ENCODE data around the gene TMUB1. TPM values are rescaled to one million over a fixed set of nuclear protein-coding genes. Genes with fewer than 3 reads are reported as not detected.

TMUB1 gene
- total and polyA plus RNA-seq, 9 of the 15 experiments (the other 6 are each of a cell fraction or from before 2014, with no cell fraction given) = 0.14 to 241 (median 74.1) TPM

DNA sequence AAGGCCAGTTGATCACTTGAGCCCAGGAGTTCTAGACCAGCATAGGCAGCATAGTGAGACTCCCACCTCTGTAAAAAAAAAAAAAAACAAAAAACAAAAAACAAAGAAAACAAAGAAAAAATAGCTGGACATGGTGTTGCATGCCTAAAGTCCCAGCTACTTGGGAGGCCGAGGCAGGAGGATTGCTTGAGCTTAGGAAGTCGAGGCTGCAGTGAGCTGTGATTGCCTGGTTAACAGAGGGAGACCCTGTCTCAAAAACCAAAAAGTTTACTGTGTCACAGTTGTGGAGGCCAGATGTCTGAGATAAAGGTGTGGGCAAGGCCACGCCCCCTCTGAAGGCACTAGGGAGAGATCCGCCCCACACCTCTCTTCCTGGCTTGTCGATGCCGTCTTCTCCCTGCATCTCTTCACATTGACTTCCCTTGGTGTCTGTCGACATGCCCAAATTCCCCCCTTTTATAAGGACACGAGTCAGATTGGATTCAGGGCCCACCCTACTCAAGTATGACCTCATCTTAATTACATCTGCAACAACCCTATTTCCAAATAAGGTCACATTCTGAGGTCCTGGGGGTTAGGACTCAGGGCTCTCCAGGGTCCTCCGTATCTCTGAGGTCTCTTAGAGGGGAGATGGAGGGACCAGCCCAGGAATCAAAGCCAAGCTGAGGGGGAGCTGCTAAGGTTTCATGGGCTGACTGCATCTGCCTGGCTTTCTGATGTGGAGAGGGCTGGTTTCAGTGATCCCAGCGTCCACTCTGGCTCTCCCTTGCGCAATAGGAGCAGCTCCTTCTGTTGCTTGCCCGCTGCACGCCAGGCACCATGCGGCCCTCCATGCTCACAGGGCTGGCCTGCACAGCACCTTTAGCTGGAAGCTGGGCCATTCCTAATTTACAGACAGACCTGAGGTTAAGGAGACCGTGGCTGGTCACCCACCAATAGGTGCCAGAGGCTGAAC is 26.1 kb upstream of the TMUB1 start (continued):
- peak; percentile 87 for TF ChIP-seq DPF2 (IDR thresholded peaks at IDR 0.05)
- TF ChIP-seq NCOA2 (IDR thresholded peaks at IDR 0.05; ENCODE audit: partially characterized antibody in 2 of 2) = no peak
- TF ChIP-seq ZNF431 (CRISPR knock-in tag; IDR thresholded peaks at IDR 0.05) = 0 out of 2 replicates have a peak, but pooled peaks have one; percentile 22
- no peak for TF ChIP-seq ZC3H8 (IDR thresholded peaks at IDR 0.05)
- TF ChIP-seq GATA2 (CRISPR knock-in tag; IDR thresholded peaks at IDR 0.05) = peak; percentile 83
- TF ChIP-seq, protein P1, sequence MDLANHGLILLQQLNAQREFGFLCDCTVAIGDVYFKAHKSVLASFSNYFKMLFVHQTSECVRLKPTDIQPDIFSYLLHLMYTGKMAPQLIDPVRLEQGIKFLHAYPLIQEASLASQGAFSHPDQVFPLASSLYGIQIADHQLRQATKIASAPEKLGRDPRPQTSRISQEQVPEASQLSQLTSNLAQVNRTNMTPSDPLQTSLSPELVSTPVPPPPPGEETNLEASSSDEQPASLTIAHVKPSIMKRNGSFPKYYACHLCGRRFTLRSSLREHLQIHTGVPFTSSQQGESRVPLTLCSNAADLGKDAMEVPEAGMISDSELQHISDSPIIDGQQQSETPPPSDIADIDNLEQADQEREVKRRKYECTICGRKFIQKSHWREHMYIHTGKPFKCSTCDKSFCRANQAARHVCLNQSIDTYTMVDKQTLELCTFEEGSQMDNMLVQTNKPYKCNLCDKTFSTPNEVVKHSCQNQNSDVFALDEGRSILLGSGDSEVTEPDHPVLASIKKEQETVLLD (IDR thresholded peaks at IDR 0.05) = 0 out of 2 replicates have a peak, but pooled peaks have one; percentile 29
- peak; percentile 48 to 51; a peak in 2 of 4 replicates for TF ChIP-seq FOXK2 (conservative IDR thresholded peaks at IDR 0.05 in 1 of 2, IDR thresholded peaks at IDR 0.05 in 1 of 2; ENCODE audit: low read depth in 2 of 2)
- TF ChIP-seq, protein P2, sequence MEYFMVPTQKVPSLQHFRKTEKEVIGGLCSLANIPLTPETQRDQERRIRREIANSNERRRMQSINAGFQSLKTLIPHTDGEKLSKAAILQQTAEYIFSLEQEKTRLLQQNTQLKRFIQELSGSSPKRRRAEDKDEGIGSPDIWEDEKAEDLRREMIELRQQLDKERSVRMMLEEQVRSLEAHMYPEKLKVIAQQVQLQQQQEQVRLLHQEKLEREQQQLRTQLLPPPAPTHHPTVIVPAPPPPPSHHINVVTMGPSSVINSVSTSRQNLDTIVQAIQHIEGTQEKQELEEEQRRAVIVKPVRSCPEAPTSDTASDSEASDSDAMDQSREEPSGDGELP (CRISPR knock-in tag; IDR thresholded peaks at IDR 0.05; ENCODE audit: borderline replicate concordance) = 0 out of 2 replicates have a peak, but pooled peaks have one; percentile 6
- TF ChIP-seq SP1 (CRISPR knock-in tag; IDR thresholded peaks at IDR 0.05) = peak; percentile 43; the same call in 1 of the 2 replicates
- TF ChIP-seq, protein P3, sequence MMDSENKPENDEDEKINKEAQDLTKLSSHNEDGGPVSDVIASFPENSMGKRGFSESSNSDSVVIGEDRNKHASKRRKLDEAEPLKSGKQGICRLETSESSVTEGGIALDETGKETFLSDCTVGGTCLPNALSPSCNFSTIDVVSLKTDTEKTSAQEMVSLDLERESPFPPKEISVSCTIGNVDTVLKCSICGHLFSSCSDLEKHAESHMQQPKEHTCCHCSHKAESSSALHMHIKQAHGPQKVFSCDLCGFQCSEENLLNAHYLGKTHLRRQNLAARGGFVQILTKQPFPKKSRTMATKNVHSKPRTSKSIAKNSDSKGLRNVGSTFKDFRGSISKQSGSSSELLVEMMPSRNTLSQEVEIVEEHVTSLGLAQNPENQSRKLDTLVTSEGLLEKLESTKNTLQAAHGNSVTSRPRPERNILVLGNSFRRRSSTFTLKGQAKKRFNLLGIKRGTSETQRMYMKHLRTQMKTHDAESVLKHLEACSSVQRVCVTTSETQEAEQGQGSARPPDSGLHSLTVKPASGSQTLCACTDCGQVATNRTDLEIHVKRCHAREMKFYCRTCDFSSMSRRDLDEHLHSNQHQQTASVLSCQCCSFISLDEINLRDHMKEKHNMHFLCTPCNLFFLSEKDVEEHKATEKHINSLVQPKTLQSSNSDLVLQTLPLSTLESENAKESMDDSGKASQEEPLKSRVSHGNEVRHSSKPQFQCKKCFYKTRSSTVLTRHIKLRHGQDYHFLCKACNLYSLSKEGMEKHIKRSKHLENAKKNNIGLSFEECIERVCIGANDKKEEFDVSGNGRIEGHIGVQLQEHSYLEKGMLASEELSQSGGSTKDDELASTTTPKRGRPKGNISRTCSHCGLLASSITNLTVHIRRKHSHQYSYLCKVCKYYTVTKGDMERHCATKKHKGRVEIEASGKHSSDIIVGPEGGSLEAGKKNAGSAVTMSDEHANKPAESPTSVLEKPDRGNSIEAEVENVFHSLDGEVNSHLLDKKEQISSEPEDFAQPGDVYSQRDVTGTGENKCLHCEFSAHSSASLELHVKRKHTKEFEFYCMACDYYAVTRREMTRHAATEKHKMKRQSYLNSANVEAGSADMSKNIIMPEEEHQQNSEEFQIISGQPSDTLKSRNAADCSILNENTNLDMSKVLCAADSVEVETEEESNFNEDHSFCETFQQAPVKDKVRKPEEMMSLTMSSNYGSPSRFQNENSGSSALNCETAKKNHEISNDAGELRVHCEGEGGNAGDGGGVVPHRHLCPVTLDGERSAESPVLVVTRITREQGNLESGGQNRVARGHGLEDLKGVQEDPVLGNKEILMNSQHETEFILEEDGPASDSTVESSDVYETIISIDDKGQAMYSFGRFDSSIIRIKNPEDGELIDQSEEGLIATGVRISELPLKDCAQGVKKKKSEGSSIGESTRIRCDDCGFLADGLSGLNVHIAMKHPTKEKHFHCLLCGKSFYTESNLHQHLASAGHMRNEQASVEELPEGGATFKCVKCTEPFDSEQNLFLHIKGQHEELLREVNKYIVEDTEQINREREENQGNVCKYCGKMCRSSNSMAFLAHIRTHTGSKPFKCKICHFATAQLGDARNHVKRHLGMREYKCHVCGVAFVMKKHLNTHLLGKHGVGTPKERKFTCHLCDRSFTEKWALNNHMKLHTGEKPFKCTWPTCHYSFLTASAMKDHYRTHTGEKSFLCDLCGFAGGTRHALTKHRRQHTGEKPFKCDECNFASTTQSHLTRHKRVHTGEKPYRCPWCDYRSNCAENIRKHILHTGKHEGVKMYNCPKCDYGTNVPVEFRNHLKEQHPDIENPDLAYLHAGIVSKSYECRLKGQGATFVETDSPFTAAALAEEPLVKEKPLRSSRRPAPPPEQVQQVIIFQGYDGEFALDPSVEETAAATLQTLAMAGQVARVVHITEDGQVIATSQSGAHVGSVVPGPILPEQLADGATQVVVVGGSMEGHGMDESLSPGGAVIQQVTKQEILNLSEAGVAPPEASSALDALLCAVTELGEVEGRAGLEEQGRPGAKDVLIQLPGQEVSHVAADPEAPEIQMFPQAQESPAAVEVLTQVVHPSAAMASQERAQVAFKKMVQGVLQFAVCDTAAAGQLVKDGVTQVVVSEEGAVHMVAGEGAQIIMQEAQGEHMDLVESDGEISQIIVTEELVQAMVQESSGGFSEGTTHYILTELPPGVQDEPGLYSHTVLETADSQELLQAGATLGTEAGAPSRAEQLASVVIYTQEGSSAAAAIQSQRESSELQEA (IDR thresholded peaks at IDR 0.05; ENCODE audit: low read depth) = 0 out of 2 replicates have a peak, but pooled peaks have one; percentile 19
- 0 out of 2 replicates have a peak, but pooled peaks have one; percentile 37 for TF ChIP-seq GATAD2A (IDR thresholded peaks at IDR 0.05)
- TF ChIP-seq NR2F6 (CRISPR knock-in tag; IDR thresholded peaks at IDR 0.05) = no peak
- TF ChIP-seq, protein P4, sequence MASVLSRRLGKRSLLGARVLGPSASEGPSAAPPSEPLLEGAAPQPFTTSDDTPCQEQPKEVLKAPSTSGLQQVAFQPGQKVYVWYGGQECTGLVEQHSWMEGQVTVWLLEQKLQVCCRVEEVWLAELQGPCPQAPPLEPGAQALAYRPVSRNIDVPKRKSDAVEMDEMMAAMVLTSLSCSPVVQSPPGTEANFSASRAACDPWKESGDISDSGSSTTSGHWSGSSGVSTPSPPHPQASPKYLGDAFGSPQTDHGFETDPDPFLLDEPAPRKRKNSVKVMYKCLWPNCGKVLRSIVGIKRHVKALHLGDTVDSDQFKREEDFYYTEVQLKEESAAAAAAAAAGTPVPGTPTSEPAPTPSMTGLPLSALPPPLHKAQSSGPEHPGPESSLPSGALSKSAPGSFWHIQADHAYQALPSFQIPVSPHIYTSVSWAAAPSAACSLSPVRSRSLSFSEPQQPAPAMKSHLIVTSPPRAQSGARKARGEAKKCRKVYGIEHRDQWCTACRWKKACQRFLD (CRISPR knock-in tag; IDR thresholded peaks at IDR 0.05) = 0 out of 2 replicates have a peak, but pooled peaks have one; percentile 22
- TF ChIP-seq ATF1 (CRISPR knock-in tag; IDR thresholded peaks at IDR 0.05) = no peak
- TF ChIP-seq ATF1 (tag; IDR thresholded peaks at IDR 0.05) = peak; percentile 51

Data from K562 (cell line).